HG03139 (cell line): ENCODE measurements around the gene RAB9A.
"Not testable (repeated sequence)": the region's sequence is repeated elsewhere in the genome, so short reads cannot be mapped to it uniquely, and the experiment has no call there.

Source experiments
- ATAC-seq: cut with Tn5 transposase; IDR thresholded peaks from one replicate; pipeline ENCODE4 v1.9.1; 2021; ENCODE audit not compliant: unreplicated experiment

RAB9A gene, protein sequence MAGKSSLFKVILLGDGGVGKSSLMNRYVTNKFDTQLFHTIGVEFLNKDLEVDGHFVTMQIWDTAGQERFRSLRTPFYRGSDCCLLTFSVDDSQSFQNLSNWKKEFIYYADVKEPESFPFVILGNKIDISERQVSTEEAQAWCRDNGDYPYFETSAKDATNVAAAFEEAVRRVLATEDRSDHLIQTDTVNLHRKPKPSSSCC

GRCh38 chrX:13688958-13689740 lies at the start of gene RAB9A:
Gene RAB9A, plus strand, starts transcription at chrX:13689128. Its CDS starts 19,619 bp downstream, at chrX:13708747.
- peak; percentile 60 for ATAC-seq

DNA sequence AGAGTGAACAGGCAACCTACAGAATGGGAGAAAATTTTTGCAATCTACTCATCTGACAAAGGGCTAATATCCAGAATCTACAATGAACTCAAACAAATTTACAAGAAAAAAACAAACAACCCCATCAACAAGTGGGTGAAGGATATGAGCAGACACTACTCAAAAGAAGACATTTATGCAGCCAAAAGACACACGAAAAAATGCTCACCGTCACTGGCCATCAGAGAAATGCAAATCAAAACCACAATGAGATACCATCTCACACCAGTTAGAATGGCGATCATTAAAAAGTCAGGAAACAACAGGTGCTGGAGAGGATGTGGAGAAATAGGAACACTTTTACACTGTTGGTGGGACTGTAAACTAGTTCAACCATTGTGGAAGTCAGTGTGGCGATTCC lies 47.2 kb upstream of the RAB9A start:
- ATAC-seq: not testable (repeated sequence)

DNA sequence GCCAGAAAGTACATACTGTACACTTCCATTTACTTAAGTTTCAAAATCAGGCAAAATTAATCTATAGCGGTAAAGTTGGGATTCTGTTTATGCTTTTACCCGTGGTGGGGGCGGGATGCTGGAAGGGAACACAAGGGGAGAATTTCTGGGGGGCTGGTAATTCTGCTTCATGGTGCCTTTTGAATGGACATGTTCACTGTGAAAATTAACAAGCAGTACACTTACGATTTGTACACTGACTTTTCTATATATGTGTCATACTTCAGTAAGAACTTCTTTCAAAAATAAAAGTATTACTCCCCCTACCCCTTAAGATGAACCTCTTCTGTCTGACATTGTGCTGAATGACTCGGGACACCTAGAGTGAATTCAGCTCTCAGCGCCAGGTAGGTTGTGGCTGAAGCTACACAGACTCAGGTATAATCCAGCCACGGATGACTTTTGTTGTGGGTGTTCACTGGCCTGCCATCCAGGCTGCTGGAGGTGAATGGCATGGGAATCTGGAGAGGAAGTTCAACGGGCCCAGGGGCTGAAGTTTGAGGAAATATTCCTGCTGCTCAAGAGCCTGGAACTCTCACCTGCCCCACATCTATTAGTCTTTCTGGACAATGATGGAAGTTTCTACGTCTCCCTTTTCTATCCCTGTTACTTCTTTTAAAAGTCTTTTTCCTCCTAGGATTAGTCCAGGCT lies 43.3 kb upstream of the RAB9A start:
- no peak for ATAC-seq

DNA sequence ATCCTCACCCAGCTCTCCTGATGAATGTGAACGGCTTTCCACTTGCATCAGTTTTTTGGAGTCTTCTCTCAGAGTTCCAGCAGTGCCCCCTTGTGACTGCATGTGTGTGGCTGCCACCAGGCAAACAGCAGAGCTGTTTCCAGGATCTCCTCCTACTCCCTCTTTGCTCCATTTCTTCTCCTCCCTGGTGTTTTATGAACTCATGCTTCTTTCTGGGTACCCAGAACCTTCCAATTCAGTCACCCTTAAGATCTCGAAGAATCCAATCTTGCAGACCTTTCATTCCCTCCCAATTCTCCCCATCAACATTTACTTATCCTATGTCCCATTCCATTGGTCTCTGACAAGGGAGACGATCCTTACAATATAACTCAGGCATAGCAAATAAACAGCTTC lies 42.8 kb upstream of the RAB9A start:
- no peak for ATAC-seq

- no peak for ATAC-seq
Measured at GRCh38 chrX:13647709-13648212, 41.2 kb upstream of the RAB9A start.

- not testable (repeated sequence) for ATAC-seq
Measured at GRCh38 chrX:13648336-13648735, 40.6 kb upstream of the RAB9A start.

DNA sequence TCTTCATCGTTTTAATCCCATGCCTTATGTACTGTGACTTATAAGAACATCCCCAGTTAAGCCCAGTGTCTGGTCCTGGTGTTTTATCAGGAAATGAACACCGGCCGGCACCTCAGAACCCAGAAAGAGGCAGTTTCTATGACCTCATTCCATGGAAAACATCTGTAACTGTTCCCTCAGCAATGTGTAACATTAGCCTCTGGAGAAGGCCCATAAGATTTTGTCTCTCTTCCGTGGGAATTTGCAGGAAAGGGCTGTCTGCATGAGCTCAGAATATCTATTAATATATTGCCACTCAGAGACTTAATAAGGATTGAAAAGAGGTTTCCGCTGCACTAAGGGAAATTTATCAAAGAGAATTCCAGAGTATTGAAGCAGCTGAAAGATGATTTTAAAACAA lies 39.1 kb upstream of the RAB9A start:
- ATAC-seq: no peak

- ATAC-seq: no peak
Measured at GRCh38 chrX:13650318-13650717, 38.6 kb upstream of the RAB9A start.

GRCh38 chrX:13651150-13651549 lies 37.8 kb upstream of the RAB9A start:
- no peak for ATAC-seq

- ATAC-seq: no peak
Measured at GRCh38 chrX:13652287-13652793, 36.6 kb upstream of the RAB9A start.

DNA sequence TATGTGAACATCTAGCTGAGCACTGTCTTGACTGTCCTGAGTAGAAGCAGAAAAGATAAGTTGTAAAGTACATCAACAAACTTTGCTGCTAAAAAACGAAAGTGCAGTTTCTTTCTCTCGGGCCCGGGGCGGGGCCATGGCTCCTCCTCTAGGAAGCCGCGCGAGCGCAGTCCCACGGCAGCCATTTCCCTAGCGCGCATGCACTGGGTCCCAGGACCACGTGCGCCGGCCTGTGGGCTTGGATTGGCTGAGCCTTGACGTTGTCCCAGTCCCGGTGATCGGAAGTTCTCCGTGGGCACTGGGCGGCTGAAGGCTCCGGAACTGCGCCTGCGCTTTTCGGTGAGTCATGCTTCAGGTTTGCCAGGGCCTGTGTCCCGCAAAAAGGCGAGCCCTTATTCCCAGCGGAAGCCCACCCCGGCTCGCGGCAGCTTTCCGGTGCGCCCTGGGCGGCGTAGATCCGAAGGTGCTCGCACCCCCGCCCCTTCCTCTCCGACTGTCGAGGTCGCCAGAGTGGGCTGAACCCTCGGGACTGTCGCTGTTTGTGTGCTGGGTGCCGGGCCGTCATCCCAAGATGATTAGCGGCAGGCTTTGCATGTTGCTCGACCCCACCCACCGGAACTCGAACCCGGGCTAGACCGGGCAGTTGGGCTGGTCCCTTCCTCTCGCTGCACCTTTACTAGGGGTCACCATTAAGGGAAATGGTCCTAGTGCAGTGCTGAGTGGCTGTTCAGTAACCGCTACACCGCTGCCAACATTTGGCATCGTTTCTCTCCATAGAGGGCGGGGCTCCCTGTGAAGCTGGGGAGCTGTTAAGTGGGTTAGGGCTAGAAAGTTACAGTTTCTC lies 35.9 kb upstream of the RAB9A start, which contains the start of gene TCEANC:
Gene TCEANC (plus strand): TSS at position 292 of the 844 bp plus-strand sequence. CDS start 9,368 bp downstream, outside the sequence.
- peak; percentile 94 for ATAC-seq

- no peak for ATAC-seq
Measured at GRCh38 chrX:13654116-13654515, 34.8 kb upstream of the RAB9A start.

DNA sequence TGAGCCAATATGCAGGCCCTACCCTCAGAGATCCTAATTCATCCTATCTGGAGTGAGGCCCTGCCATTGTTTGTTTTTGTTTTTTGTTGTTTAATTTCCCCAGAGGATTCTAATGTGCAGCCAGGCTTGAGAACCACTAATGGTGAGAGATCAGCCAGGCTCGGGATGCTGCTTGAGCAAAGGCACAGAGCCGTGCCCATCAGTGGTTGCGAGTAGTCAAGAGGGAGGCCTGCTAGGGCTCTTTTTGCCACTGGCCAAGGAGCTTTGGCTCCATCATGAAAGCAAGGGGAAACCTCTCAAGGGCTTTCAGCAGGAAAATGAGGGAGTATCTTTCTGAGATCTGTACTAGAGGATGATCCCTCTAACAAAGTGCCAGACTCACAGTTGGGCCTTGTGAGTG lies 33.3 kb upstream of the RAB9A start:
- no peak for ATAC-seq

- no peak for ATAC-seq
Measured at GRCh38 chrX:13658602-13659001, 30.3 kb upstream of the RAB9A start.

DNA sequence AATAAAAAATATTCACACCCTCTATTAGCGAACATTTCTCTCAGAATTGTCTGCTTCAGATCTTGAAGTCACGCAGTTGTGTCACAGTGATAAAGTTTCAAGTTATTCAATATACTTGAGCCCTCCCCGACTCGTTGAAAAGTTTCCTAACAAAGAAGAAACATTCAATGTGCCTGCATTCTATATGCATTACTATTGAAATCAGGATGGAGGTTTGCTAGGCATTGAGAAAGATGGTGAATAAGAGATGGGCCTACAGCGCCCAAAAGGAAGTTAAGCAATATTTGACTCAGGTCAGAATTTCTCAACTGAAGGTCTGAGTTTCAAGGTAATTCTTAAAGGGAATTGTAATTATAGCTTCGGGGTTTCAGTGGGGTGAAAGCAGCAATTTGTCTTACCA lies 29.9 kb upstream of the RAB9A start:
- no peak for ATAC-seq

GRCh38 chrX:13661735-13662288 lies 27.1 kb upstream of the RAB9A start:
- no peak for ATAC-seq

DNA sequence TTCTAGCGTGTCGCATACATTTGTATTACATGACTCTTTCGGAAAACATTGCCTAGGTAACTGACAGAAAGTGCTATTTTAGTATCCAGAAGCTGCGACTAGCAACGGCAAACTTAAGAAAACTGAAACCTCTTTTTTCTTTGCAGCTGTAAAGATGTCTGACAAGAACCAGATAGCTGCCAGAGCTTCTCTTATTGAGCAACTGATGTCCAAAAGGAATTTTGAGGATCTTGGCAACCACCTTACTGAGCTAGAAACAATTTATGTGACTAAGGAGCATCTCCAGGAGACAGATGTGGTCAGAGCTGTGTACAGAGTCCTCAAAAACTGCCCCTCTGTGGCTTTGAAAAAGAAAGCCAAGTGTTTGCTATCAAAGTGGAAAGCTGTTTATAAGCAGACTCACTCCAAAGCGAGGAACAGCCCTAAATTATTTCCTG lies 26.6 kb upstream of the RAB9A start:
- no peak for ATAC-seq

DNA sequence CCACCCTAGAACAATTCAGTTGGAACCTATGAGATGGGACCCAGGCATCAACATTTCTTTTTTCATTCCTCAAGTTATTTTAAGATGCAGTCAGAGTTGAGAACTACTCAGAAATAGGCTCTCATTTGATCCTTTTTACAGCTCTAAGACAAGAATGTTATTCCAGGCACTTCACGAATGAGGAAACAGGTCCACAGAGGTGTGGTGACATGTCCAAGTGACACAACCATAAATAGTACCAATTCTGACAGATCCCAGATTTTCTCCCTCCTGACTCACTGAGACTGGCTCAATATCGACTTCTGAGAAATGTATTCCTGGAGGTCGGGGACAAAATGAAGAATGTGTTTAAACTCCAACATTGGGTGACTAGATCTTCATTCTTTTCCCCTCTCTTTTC lies 24.9 kb upstream of the RAB9A start:
- ATAC-seq: no peak

GRCh38 chrX:13666836-13667235 lies 22.1 kb upstream of the RAB9A start:
- ATAC-seq: no peak

- no peak for ATAC-seq
Measured at GRCh38 chrX:13667919-13668318, 21.0 kb upstream of the RAB9A start.
